HepG2 (cell line): ENCODE data around the gene PODXL2.

ENCODE experiments used
- CREM ChIP-seq, 2 experiments: sonication (generic) in 1 of 2; formaldehyde crosslinking in 1 of 2; IDR thresholded peaks; 2 replicates each; pipeline versions ENCODE4 v1.4.0 to v1.6.1; 2016 to 2020; ENCODE audit warnings: antibody characterized with exemption in 1 of 2, mild to moderate bottlenecking in 1 of 2, missing genetic modification reagents in 1 of 2
- HOXA7 ChIP-seq: sonication (generic); formaldehyde crosslinking; IDR thresholded peaks from 2 replicates; pipeline ENCODE4 v1.8.1; 2022; ENCODE audit warnings: mild to moderate bottlenecking, missing genetic modification reagents, moderate library complexity
- IRF9 ChIP-seq: sonication (generic); formaldehyde crosslinking; IDR thresholded peaks from 2 replicates; pipeline ENCODE4 v1.8.0; 2022; ENCODE audit warnings: missing genetic modification reagents, mild to moderate bottlenecking, borderline replicate concordance
- NFAT5 ChIP-seq: sonication (generic); formaldehyde crosslinking; IDR thresholded peaks from 2 replicates; pipeline ENCODE4 v1.4.0; 2020; ENCODE audit warnings: missing genetic modification reagents
- POLR2A ChIP-seq, 2 experiments: IDR thresholded peaks; 2 replicates each; pipeline ENCODE4 v1.6.1; 2011; ENCODE audit warnings: low read depth in 2 of 2, low read length in 2 of 2, mild to moderate bottlenecking in 1 of 2, moderate library complexity in 1 of 2; ENCODE audit not compliant: insufficient read depth in 1 of 2
- POLR2AphosphoS5 ChIP-seq: IDR thresholded peaks from 2 replicates; pipeline ENCODE4 v1.6.1; 2012; ENCODE audit warnings: low read depth, low read length
- SETDB1 ChIP-seq: sonication (generic); formaldehyde crosslinking; IDR thresholded peaks from 2 replicates; pipeline ENCODE4 v1.5.1; 2020; ENCODE audit warnings: missing genetic modification reagents, mild to moderate bottlenecking, borderline replicate concordance
- STAG1 ChIP-seq: sonication (generic); formaldehyde crosslinking; IDR thresholded peaks from 2 replicates; pipeline ENCODE4 v1.4.0; 2020; ENCODE audit warnings: missing genetic modification reagents
- SUZ12 ChIP-seq: fragments of 150-350 bp; IDR thresholded peaks from 2 replicates; pipeline ENCODE4 v1.6.1; 2014; ENCODE audit warnings: low read depth, low read length
- TAF1 ChIP-seq: sonication (generic); formaldehyde crosslinking; IDR thresholded peaks from 2 replicates; pipeline ENCODE4 v1.4.0; 2020; ENCODE audit warnings: missing genetic modification reagents
- TCF12 ChIP-seq, 2 experiments: fragments of 450-650 bp in 1 of 2; sonication (generic) in 1 of 2; formaldehyde crosslinking in 1 of 2; IDR thresholded peaks; 2 replicates each; pipeline versions ENCODE4 v1.6.1 to v1.8.0; 2017 to 2022; ENCODE audit warnings: antibody characterized with exemption in 1 of 2, mild to moderate bottlenecking in 1 of 2, missing genetic modification reagents in 1 of 2, moderate library complexity in 1 of 2
- ZBTB21 ChIP-seq: sonication (generic); formaldehyde crosslinking; IDR thresholded peaks from 2 replicates; pipeline ENCODE4 v1.4.0; 2020; ENCODE audit warnings: missing genetic modification reagents
- ZNF570 ChIP-seq: sonication (generic); formaldehyde crosslinking; IDR thresholded peaks from 2 replicates; pipeline ENCODE4 v1.4.0; 2020; ENCODE audit warnings: mild to moderate bottlenecking, missing genetic modification reagents, borderline replicate concordance
- TF ChIP-seq, protein P1 (sequence below): sonication (generic); formaldehyde crosslinking; IDR thresholded peaks from 2 replicates; pipeline ENCODE4 v1.5.0; 2020; ENCODE audit warnings: mild to moderate bottlenecking, missing genetic modification reagents, moderate library complexity

GRCh38 chr3:127718916-127719290 lies 89.9 kb downstream of the PODXL2 start:
- TF ChIP-seq TCF12 (IDR thresholded peaks at IDR 0.05): no peak
- no peak for TF ChIP-seq TCF12 (CRISPR knock-in tag; IDR thresholded peaks at IDR 0.05)
- no peak for TF ChIP-seq STAG1
- no peak for TF ChIP-seq CREM (IDR thresholded peaks at IDR 0.05)
- TF ChIP-seq CREM (CRISPR knock-in tag; IDR thresholded peaks at IDR 0.05): no peak
- no peak for TF ChIP-seq POLR2A (IDR thresholded peaks at IDR 0.05; ENCODE audit: insufficient read depth in 1 of 2, low read depth in 2 of 2, low read length in 2 of 2)
- no peak for TF ChIP-seq POLR2AphosphoS5
- TF ChIP-seq ZBTB21 (CRISPR knock-in tag): no peak
- no peak for TF ChIP-seq IRF9 (CRISPR knock-in tag)
- no peak for TF ChIP-seq SUZ12
- TF ChIP-seq ZNF570 (CRISPR knock-in tag): no peak
- TF ChIP-seq HOXA7: no peak
- TF ChIP-seq, protein P1, sequence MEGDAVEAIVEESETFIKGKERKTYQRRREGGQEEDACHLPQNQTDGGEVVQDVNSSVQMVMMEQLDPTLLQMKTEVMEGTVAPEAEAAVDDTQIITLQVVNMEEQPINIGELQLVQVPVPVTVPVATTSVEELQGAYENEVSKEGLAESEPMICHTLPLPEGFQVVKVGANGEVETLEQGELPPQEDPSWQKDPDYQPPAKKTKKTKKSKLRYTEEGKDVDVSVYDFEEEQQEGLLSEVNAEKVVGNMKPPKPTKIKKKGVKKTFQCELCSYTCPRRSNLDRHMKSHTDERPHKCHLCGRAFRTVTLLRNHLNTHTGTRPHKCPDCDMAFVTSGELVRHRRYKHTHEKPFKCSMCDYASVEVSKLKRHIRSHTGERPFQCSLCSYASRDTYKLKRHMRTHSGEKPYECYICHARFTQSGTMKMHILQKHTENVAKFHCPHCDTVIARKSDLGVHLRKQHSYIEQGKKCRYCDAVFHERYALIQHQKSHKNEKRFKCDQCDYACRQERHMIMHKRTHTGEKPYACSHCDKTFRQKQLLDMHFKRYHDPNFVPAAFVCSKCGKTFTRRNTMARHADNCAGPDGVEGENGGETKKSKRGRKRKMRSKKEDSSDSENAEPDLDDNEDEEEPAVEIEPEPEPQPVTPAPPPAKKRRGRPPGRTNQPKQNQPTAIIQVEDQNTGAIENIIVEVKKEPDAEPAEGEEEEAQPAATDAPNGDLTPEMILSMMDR (CRISPR knock-in tag): no peak
- no peak for TF ChIP-seq NFAT5
- TF ChIP-seq SETDB1 (CRISPR knock-in tag): no peak
- TF ChIP-seq TAF1 (CRISPR knock-in tag): no peak
